Stimulated activated memory B cell treated with anti-CD40 and anti-IgM and Interleukin-4, amounts not matched to agents 10 μg/mL and 1 μg/mL and 100 μg/mL, for 72 hours (primary cell): ENCODE measurements around the gene LTB4R2.

Source experiments
- ATAC-seq: fragments of 150-1000 bp; cut with Tn5 transposase; 2 replicates; pipeline ENCODE4 v1.10.0; 2021
- H3K27ac Mint-ChIP-seq: one replicate; pipeline ENCODE4 v1.8.0; 2022; ENCODE audit warnings: mild to moderate bottlenecking, mixed read lengths
- H3K27me3 Mint-ChIP-seq: one replicate; pipeline ENCODE4 v1.8.0; 2022; ENCODE audit warnings: mixed read lengths
- H3K36me3 Mint-ChIP-seq: one replicate; pipeline ENCODE4 v1.8.0; 2022; ENCODE audit warnings: mixed read lengths
- H3K4me1 Mint-ChIP-seq: one replicate; pipeline ENCODE4 v1.8.0; 2022; ENCODE audit warnings: mixed read lengths
- H3K4me3 Mint-ChIP-seq: one replicate; pipeline ENCODE4 v1.8.0; 2022; ENCODE audit warnings: mild to moderate bottlenecking, moderate library complexity, mixed read lengths
- H3K9me3 Mint-ChIP-seq: one replicate; pipeline ENCODE4 v1.8.0; 2022; ENCODE audit warnings: mixed read lengths

The LTB4R2 gene

DNA sequence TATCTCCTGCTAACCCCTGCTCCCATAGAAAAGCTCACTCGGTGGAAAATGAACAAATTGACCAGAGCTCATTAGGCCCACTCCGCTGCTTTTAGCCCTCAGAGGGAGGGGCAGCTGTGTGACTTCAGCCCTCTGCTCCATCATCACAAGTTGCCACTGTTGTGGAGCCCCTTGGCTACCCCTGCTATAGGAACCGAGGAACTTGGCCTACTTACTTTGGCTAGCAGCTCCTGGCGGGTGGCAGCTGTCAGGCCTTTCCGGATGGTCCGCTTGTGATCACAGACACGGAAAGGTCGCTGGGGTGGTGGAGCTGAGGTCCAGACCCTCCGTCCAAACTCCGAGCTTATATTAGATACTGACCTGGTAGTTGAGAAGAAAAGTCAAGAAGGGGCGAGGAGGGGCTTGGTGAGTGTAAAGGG lies 2.8 kb upstream of the LTB4R2 start:
- H3K36me3 Mint-ChIP-seq, result peaks cover 48% of the 10 kb centered on the region
- ATAC-seq, result no peak
- no peaks in the 10 kb centered on the region for H3K9me3 Mint-ChIP-seq
- H3K4me1 Mint-ChIP-seq, result peaks cover 38% of the 10 kb centered on the region
- H3K27ac Mint-ChIP-seq, result no peak overlapping the region
- no peak overlapping the region for H3K4me3 Mint-ChIP-seq
- no peaks in the 10 kb centered on the region for H3K27me3 Mint-ChIP-seq

DNA sequence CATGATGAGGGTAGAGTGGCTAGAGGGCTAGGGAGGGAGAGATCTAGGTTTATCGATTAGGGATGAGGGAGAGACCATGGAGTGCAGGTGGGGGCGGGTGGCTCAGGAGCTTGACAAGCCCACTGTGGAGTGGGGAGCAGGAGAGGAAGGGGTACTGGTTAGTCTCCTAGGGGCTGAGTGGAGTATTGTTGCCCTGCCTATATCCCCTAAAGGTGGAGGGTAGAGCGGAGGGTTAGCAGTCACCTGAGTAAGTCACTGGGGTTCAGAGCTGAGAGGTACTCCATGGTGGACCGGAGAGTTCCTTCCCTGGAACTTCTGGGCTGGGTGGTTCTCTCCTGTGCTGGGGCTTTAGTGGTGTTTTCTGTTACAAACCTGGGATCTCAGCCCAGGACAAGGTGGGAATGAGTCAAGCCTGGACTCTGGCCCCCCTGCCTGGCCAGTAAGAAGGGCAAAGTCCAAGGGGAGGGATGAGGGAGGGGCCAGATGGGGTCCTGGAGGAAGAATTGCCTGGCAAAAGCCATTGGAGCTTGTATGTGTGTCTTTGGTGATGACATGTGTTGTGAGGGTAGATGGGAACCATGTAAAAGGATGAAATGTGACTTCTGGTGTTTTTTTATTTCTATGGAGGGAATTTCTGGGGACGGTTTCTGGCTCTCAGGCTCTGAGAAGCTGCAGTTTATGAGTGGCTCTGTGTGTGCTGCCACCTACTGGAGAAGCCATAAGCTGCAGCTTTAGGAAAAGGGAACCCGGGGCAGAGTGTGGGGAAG lies 2.2 kb upstream of the LTB4R2 start, which contains the start of gene CIDEB:
Gene CIDEB (minus strand): TSS at position 403 of the 767 bp plus-strand sequence. CDS start 119 bp downstream, at position 284.
- no peak for ATAC-seq
- H3K4me1 Mint-ChIP-seq, result peaks cover 43% of the 10 kb centered on the region
- H3K27me3 Mint-ChIP-seq, result no peaks in the 10 kb centered on the region
- no peak within 1 kb of the TSS for H3K4me3 Mint-ChIP-seq
- H3K27ac Mint-ChIP-seq, result no peak within 1 kb of the TSS
- H3K9me3 Mint-ChIP-seq, result no peaks in the 10 kb centered on the region
- H3K36me3 Mint-ChIP-seq, result peaks cover 47% of the 10 kb centered on the region

DNA sequence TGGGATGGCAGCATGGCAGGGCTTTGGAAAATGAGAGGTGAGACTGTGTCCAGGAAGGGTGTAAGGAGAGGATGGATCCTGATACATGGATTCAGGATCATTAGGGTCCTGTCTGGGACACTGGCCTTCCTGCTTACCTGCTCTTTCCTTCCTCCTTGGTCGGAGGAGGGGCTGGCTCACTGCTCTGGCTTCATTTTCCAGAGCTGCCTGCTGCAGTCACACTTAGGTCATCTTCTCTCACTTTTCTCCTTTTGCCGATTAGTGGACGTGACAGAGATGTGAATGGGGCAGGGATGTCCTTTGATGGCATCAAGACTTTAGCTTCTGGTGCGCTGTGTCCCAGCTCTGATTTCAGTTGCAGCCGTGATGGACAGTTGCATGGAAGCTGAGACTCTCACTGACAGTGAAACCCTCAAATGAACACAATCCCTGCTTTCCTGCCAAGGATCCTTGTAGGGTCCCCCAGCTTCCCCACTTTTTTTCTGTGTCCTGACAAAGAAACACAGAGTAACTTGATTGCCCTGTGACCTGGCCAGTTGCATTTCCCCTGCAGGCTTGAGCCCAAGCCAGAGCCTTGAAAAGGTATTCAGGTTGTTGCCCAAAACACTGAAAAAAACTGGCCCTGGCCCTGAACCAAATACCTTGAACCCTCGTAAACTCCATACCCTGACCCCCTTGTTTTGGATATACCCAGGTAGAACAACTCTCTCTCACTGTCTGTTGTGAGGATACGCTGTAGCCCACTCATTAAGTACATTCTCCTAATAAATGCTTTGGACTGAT lies 1.4 kb upstream of the LTB4R2 start:
- peaks cover 42% of the 10 kb centered on the region for H3K36me3 Mint-ChIP-seq
- H3K27ac Mint-ChIP-seq, result no peak overlapping the region
- ATAC-seq, result no peak
- H3K27me3 Mint-ChIP-seq, result no peaks in the 10 kb centered on the region
- no peaks in the 10 kb centered on the region for H3K9me3 Mint-ChIP-seq
- no peak overlapping the region for H3K4me3 Mint-ChIP-seq
- H3K4me1 Mint-ChIP-seq, result peaks cover 51% of the 10 kb centered on the region

DNA sequence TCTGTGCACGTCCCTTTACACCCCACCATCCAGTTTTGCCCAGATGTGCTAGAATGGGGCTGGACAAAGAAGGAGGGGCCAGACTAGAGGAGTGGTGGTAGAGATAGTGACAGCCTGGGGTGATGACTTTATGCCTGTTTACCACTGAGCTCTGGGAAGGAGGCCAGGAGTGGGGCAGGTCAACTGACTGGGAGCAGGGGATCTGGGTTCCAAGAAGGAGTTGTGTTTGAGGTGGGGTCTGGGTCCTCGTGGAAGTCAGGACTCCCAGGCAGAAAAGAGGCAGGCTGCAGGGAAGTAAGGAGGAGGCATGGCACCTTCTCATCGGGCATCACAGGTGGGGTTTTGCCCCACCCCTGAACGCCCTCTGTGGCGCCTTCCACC lies 315 bp downstream of the LTB4R2 start:
- Mint-ChIP-seq H3K27me3 (no peaks in the 10 kb centered on the region), H3K4me1 (peaks cover 58% of the 10 kb centered on the region), H3K36me3 (peaks cover 25% of the 10 kb centered on the region), H3K27ac (peak overlapping the region; percentile 77), H3K9me3 (no peaks in the 10 kb centered on the region), H3K4me3 (peak overlapping the region; percentile 76)
- no peak for ATAC-seq

DNA sequence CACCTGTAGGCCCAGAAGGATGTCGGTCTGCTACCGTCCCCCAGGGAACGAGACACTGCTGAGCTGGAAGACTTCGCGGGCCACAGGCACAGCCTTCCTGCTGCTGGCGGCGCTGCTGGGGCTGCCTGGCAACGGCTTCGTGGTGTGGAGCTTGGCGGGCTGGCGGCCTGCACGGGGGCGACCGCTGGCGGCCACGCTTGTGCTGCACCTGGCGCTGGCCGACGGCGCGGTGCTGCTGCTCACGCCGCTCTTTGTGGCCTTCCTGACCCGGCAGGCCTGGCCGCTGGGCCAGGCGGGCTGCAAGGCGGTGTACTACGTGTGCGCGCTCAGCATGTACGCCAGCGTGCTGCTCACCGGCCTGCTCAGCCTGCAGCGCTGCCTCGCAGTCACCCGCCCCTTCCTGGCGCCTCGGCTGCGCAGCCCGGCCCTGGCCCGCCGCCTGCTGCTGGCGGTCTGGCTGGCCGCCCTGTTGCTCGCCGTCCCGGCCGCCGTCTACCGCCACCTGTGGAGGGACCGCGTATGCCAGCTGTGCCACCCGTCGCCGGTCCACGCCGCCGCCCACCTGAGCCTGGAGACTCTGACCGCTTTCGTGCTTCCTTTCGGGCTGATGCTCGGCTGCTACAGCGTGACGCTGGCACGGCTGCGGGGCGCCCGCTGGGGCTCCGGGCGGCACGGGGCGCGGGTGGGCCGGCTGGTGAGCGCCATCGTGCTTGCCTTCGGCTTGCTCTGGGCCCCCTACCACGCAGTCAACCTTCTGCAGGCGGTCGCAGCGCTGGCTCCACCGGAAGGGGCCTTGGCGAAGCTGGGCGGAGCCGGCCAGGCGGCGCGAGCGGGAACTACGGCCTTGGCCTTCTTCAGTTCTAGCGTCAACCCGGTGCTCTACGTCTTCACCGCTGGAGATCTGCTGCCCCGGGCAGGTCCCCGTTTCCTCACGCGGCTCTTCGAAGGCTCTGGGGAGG lies 985 bp downstream of the LTB4R2 start, which contains the start of gene LTB4R:
Gene LTB4R (plus strand): TSS at position 857 of the 959 bp plus-strand sequence. CDS start 4,150 bp downstream, outside the sequence.
- ATAC-seq, result peak; percentile 89
- H3K27ac Mint-ChIP-seq, result peak within 1 kb of the TSS; percentile 77
- no peaks in the 10 kb centered on the region for H3K9me3 Mint-ChIP-seq
- peaks cover 22% of the 10 kb centered on the region for H3K36me3 Mint-ChIP-seq
- H3K4me3 Mint-ChIP-seq, result peak within 1 kb of the TSS; percentile 76
- no peaks in the 10 kb centered on the region for H3K27me3 Mint-ChIP-seq
- peaks cover 58% of the 10 kb centered on the region for H3K4me1 Mint-ChIP-seq

DNA sequence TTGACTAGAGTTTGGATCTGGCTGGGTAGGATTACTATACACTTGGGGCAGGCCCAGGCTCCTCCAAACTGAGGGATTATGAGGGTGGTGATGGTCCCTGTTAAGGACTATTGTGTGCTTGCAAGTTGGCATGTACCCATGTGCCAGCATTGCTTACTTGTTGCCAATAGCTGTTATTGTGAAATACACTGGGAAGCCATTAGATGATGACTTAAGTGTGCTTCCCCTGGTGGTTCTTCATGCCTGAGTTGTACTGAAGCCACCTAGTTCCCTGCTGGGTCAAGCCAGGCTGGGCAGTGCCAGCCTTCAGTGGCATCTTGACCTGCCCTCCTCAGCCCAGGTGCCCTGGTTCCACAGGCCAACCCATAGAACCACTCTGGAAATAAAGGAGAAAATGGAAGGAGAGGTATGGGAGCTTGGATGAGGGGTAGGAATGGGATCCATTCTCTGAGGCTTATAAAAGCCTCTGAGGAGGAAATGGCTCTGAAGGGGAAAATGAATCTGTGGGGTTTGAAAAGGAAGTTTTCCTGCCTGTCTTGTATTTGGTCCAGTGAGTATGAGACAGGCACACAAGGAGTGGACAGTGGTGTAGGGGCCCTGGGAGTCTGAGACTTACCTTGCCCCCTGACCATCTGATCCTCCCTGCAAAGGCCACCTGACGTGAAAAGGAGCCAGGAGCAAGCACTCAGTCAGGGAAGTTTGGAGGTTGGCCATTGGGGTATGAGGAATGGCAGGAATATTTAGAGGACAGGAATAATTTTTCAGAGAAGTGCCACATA lies 2.1 kb downstream of the LTB4R2 start:
- H3K27me3 Mint-ChIP-seq, result no peaks in the 10 kb centered on the region
- H3K36me3 Mint-ChIP-seq, result peaks cover 12% of the 10 kb centered on the region
- no peak for ATAC-seq
- H3K9me3 Mint-ChIP-seq, result no peaks in the 10 kb centered on the region
- peak overlapping the region; percentile 77 for H3K27ac Mint-ChIP-seq
- peaks cover 58% of the 10 kb centered on the region for H3K4me1 Mint-ChIP-seq
- peak overlapping the region; percentile 76 for H3K4me3 Mint-ChIP-seq

DNA sequence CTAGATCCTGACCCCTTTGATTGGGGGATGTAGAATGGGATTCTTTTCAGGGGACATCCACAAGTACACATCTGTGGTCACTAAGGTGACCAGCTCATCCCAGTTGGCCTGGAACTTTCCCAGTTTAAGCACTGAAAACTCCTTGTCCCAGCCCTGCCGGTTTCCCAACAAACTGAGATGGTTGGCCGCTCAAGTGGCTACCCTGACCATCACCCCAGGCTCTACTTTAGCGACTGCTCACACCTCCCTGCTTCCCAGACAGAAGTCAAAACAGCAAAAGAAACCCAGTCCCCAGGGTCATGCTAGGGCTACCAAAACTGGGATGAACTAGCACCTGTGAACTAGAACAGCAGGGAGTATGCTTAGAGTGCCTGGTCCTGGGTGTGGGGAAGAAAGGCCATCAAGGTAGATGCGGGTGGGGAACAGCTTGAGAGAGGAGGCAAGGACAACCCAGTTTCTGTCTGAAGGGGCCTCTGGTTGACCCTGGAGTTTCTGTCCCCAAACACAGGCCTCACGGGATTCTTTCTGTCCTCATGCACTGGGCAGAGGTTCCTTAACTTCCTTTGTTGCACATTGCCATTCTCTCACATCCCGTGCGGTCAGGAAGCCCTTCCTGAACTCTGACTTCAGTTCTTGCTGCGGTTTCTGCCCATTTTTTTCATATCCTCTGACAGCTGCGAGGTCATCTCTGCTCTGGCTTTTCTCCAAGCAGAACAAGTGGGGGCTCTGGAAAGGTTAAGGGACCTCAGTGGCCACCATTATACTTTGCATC lies 3.0 kb downstream of the LTB4R2 start:
- Mint-ChIP-seq H3K27me3 (no peaks in the 10 kb centered on the region), H3K9me3 (no peaks in the 10 kb centered on the region), H3K4me3 (no peak overlapping the region), H3K27ac (peak overlapping the region; percentile 77), H3K36me3 (peaks cover 12% of the 10 kb centered on the region), H3K4me1 (peaks cover 54% of the 10 kb centered on the region)
- ATAC-seq, result no peak

DNA sequence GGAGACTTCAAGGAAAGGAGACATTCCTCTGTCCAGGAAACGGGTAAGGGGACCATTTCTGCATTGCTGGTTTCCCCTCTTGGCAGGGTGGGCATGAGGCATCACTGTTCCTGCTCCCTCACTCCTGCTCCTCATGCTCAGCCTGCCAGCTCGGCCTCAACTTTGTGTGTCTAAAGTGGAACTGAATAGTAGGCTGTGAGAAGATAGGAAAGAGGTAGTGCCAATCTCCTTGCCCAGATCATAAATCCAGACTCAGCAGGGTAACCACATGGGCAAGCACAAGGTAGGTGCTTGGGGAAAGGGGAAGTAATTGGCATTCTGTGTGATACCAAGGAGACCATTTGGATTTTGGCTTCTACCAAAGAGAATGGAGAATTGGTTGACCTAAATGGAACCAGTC lies 4.0 kb downstream of the LTB4R2 start:
- Mint-ChIP-seq H3K4me1 (peaks cover 47% of the 10 kb centered on the region), H3K36me3 (peaks cover 11% of the 10 kb centered on the region), H3K4me3 (no peak overlapping the region), H3K9me3 (no peaks in the 10 kb centered on the region), H3K27ac (no peak overlapping the region), H3K27me3 (peaks cover 6% of the 10 kb centered on the region)
- no peak for ATAC-seq

DNA sequence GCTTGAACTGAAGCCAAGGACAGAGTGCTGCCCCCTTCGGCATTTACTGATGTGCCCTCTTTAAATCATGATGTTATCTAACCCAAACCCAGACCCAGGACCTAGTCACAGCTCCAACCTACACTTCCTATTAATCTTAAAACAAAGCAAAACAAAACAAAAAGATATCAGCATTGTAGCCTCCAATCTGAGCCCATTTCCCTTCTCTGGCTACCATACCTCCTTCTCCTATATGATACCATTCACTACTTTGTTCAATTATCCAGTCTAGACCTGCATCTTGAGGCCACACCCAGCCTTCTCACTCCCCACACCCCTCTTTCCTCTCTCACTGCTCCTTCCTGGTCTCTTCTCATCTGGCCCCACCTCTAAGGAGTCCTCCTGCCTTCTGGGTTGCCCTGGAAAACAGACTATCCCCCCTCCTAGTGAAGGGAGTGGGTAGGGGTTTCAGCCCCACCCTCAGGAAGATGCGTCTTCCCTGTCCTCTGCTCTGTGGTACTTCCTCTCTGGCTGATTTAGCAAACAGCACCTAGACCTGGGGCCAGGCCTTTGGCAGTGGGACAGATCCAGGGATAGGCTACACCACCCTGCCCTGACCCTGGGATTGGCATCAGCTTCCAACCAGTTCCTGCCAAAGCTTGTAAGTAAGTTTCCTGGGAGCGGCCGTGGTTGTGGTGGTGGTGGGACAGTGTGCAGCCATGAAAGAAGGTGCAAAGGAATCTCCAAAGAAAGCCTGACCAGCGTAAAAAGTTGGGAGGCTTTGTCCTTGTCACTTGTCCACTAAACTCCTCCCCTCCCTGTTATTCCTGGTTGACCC lies 4.6 kb downstream of the LTB4R2 start:
- no peak overlapping the region for H3K4me3 Mint-ChIP-seq
- peaks cover 13% of the 10 kb centered on the region for H3K27me3 Mint-ChIP-seq
- H3K27ac Mint-ChIP-seq, result peak overlapping the region; percentile 26
- peaks cover 40% of the 10 kb centered on the region for H3K4me1 Mint-ChIP-seq
- H3K36me3 Mint-ChIP-seq, result peaks cover 4% of the 10 kb centered on the region
- H3K9me3 Mint-ChIP-seq, result no peaks in the 10 kb centered on the region
- no peak for ATAC-seq

DNA sequence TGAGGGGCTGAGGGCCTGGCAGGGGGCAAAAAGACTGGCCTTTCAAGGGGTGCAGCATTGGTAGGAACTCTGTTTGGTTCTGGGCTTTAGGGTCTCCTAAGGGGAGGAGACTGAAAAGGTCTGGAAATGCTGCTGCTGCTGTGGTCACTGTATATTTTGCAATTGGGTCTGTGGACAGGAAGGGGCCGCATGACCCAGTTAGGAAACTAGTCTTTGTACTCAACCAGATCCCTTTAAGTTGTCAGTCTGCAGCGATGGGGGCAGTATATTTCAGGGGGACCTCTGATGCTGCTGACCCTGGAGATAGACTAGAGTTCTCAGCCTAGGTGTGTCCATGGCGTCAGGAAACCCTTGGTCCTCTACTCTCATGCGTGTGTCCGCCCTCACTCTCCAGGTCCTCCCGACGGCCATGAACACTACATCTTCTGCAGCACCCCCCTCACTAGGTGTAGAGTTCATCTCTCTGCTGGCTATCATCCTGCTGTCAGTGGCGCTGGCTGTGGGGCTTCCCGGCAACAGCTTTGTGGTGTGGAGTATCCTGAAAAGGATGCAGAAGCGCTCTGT lies 5.4 kb downstream of the LTB4R2 start:
- Mint-ChIP-seq H3K27me3 (peaks cover 20% of the 10 kb centered on the region), H3K4me1 (peaks cover 33% of the 10 kb centered on the region), H3K27ac (no peak overlapping the region), H3K36me3 (peaks cover 4% of the 10 kb centered on the region), H3K4me3 (no peak overlapping the region), H3K9me3 (no peaks in the 10 kb centered on the region)
- ATAC-seq, result no peak

DNA sequence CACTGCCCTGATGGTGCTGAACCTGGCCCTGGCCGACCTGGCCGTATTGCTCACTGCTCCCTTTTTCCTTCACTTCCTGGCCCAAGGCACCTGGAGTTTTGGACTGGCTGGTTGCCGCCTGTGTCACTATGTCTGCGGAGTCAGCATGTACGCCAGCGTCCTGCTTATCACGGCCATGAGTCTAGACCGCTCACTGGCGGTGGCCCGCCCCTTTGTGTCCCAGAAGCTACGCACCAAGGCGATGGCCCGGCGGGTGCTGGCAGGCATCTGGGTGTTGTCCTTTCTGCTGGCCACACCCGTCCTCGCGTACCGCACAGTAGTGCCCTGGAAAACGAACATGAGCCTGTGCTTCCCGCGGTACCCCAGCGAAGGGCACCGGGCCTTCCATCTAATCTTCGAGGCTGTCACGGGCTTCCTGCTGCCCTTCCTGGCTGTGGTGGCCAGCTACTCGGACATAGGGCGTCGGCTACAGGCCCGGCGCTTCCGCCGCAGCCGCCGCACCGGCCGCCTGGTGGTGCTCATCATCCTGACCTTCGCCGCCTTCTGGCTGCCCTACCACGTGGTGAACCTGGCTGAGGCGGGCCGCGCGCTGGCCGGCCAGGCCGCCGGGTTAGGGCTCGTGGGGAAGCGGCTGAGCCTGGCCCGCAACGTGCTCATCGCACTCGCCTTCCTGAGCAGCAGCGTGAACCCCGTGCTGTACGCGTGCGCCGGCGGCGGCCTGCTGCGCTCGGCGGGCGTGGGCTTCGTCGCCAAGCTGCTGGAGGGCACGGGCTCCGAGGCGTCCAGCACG lies 6.1 kb downstream of the LTB4R2 start:
- H3K4me3 Mint-ChIP-seq, result no peak overlapping the region
- peak; percentile 11 for ATAC-seq
- peaks cover 30% of the 10 kb centered on the region for H3K4me1 Mint-ChIP-seq
- no peaks in the 10 kb centered on the region for H3K9me3 Mint-ChIP-seq
- no peak overlapping the region for H3K27ac Mint-ChIP-seq
- peaks cover 4% of the 10 kb centered on the region for H3K36me3 Mint-ChIP-seq
- H3K27me3 Mint-ChIP-seq, result peaks cover 22% of the 10 kb centered on the region

DNA sequence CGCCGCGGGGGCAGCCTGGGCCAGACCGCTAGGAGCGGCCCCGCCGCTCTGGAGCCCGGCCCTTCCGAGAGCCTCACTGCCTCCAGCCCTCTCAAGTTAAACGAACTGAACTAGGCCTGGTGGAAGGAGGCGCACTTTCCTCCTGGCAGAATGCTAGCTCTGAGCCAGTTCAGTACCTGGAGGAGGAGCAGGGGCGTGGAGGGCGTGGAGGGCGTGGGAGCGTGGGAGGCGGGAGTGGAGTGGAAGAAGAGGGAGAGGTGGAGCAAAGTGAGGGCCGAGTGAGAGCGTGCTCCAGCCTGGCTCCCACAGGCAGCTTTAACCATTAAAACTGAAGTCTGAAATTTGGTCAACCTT lies 6.6 kb downstream of the LTB4R2 start:
- Mint-ChIP-seq H3K27ac (no peak overlapping the region), H3K4me3 (no peak overlapping the region), H3K36me3 (peaks cover 4% of the 10 kb centered on the region), H3K9me3 (no peaks in the 10 kb centered on the region), H3K4me1 (peaks cover 27% of the 10 kb centered on the region), H3K27me3 (peaks cover 22% of the 10 kb centered on the region)
- no peak for ATAC-seq
